BLaER1 (cell line): ENCODE results near the gene CGB2.
"Not testable (repeated sequence)": the region's sequence is repeated elsewhere in the genome, so short reads cannot be mapped to it uniquely, and the experiment has no call there.

Experiments used
- H3K27ac ChIP-seq: shearing (Covaris generic); formaldehyde crosslinking; 2 replicates; pipeline ENCODE4 v1.8.1; 2022
- H3K27me3 ChIP-seq: shearing (Covaris generic); formaldehyde crosslinking; 2 replicates; pipeline ENCODE4 v1.8.1; 2022
- H3K36me3 ChIP-seq: shearing (Covaris generic); formaldehyde crosslinking; 2 replicates; pipeline ENCODE4 v1.8.1; 2022
- H3K4me1 ChIP-seq: shearing (Covaris generic); formaldehyde crosslinking; 2 replicates; pipeline ENCODE4 v1.8.1; 2022
- H3K4me2 ChIP-seq: shearing (Covaris generic); formaldehyde crosslinking; 2 replicates; pipeline ENCODE4 v1.8.1; 2022
- H3K4me3 ChIP-seq: shearing (Covaris generic); formaldehyde crosslinking; 2 replicates; pipeline ENCODE4 v1.8.1; 2022
- H3K9ac ChIP-seq: shearing (Covaris generic); formaldehyde crosslinking; 2 replicates; pipeline ENCODE4 v1.8.1; 2022
- H3K9me3 ChIP-seq: shearing (Covaris generic); formaldehyde crosslinking; 2 replicates; pipeline ENCODE4 v1.8.1; 2022
- H4K20me1 ChIP-seq: shearing (Covaris generic); formaldehyde crosslinking; 2 replicates; pipeline ENCODE4 v1.8.1; 2022
- Cebpa-rat ChIP-seq: shearing (Covaris generic); IDR thresholded peaks from 2 replicates; pipeline ENCODE4 v1.8.1; 2022

The CGB2 gene

GRCh38 chr19:49071860-49072547 is 40.3 kb downstream of the CGB2 start:
- no peak for TF ChIP-seq Cebpa-rat
- Histone ChIP-seq H4K20me1 (no peaks in the 10 kb centered on the region), H3K4me2 (no peak overlapping the region), H3K9me3 (no peaks in the 10 kb centered on the region; the same call in 1 of the 2 replicates), H3K4me3 (no peak overlapping the region), H3K27ac (no peak overlapping the region), H3K4me1 (peaks cover 10% of the 10 kb centered on the region; the same call in 1 of the 2 replicates), H3K27me3 (peaks cover 24% of the 10 kb centered on the region), H3K9ac (no peak overlapping the region), H3K36me3 (no peaks in the 10 kb centered on the region)

GRCh38 chr19:49073514-49074378 is 42.1 kb downstream of the CGB2 start:
- no peak overlapping the region for H3K9ac ChIP-seq
- no peaks in the 10 kb centered on the region; the same call in 1 of the 2 replicates for H3K9me3 ChIP-seq
- H4K20me1 ChIP-seq, result no peaks in the 10 kb centered on the region
- peaks cover 6% of the 10 kb centered on the region; the same call in 1 of the 2 replicates for H3K4me1 ChIP-seq
- H3K4me2 ChIP-seq, result peak overlapping the region; percentile 17; the same call in 1 of the 2 replicates
- H3K36me3 ChIP-seq, result no peaks in the 10 kb centered on the region
- H3K27me3 ChIP-seq, result peaks cover 9% of the 10 kb centered on the region; the same call in 1 of the 2 replicates
- no peak overlapping the region for H3K27ac ChIP-seq
- TF ChIP-seq Cebpa-rat, result no peak
- no peak overlapping the region for H3K4me3 ChIP-seq

GRCh38 chr19:49074869-49075268 is 43.2 kb downstream of the CGB2 start:
- H3K9ac ChIP-seq, H3K36me3 ChIP-seq, H3K27ac ChIP-seq, H4K20me1 ChIP-seq, H3K4me3 ChIP-seq, H3K9me3 ChIP-seq, H3K4me2 ChIP-seq, H3K27me3 ChIP-seq, H3K4me1 ChIP-seq: not testable (repeated sequence)

GRCh38 chr19:49080392-49080791 is 48.7 kb downstream of the CGB2 start:
- H3K4me3 ChIP-seq, result no peak overlapping the region
- no peaks in the 10 kb centered on the region for H3K9me3 ChIP-seq
- H3K36me3 ChIP-seq, result no peaks in the 10 kb centered on the region
- no peak for TF ChIP-seq Cebpa-rat
- H3K27ac ChIP-seq, result no peak overlapping the region
- no peak overlapping the region for H3K4me2 ChIP-seq
- no peaks in the 10 kb centered on the region for H3K27me3 ChIP-seq
- no peak overlapping the region for H3K9ac ChIP-seq
- H4K20me1 ChIP-seq, result peaks cover under 1% of the 10 kb centered on the region; the same call in 1 of the 2 replicates
- peaks cover 6% of the 10 kb centered on the region for H3K4me1 ChIP-seq

- Histone ChIP-seq H3K4me2 (no peak overlapping the region), H3K9me3 (no peaks in the 10 kb centered on the region), H3K27ac (no peak overlapping the region), H3K4me3 (no peak overlapping the region), H3K36me3 (peaks cover 1% of the 10 kb centered on the region; the same call in 1 of the 2 replicates), H3K4me1 (peaks cover 8% of the 10 kb centered on the region), H3K27me3 (no peaks in the 10 kb centered on the region), H4K20me1 (peaks cover 9% of the 10 kb centered on the region), H3K9ac (no peak overlapping the region)
- TF ChIP-seq Cebpa-rat, result no peak
Measured at GRCh38 chr19:49081273-49081672, 49.6 kb downstream of the CGB2 start.
